Thyroid gland (tissue), 4 donors: ENCODE results near the gene VPS13C.

Source experiments
- POLR2A ChIP-seq, 2 donors: fragments of 450-650 bp; IDR thresholded peaks; one replicate each; pipeline ENCODE4 v1.6.1; 2017; ENCODE audit warnings: antibody characterized with exemption in 2 of 2, mild to moderate bottlenecking in 2 of 2, moderate library complexity in 1 of 2
- TF ChIP-seq, protein P1 (sequence below), 6 experiments: fragments of 200-600 bp in 3 of 6; fragments of 450-650 bp in 3 of 6; sonication (generic) in 3 of 6; IDR thresholded peaks; one replicate each; pipeline ENCODE4 v1.5.1; 2016 to 2019; ENCODE audit warnings: antibody characterized with exemption in 6 of 6, mild to moderate bottlenecking in 2 of 6, inconsistent platforms in 1 of 6, moderate library complexity in 1 of 6

DNA sequence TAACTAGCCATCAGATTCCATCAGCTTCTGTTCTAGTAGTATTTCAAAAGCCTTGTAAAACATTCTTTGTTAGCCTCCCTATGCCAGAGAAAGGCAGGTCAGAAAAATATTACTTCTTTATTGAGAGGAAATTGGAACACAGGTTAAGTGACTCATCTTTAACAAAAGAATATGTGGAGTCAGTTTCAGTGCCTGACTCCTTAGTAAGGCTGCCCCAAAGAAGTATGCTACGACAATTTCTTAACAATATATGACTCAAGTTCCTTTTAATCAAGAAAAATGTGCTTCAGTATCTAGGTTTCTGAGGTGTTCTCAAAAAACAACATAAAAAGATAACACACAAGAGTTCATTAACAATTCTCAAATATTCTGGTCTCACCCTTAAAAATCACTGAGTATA lies 139.2 kb downstream of the VPS13C start:
- TF ChIP-seq, protein P1, sequence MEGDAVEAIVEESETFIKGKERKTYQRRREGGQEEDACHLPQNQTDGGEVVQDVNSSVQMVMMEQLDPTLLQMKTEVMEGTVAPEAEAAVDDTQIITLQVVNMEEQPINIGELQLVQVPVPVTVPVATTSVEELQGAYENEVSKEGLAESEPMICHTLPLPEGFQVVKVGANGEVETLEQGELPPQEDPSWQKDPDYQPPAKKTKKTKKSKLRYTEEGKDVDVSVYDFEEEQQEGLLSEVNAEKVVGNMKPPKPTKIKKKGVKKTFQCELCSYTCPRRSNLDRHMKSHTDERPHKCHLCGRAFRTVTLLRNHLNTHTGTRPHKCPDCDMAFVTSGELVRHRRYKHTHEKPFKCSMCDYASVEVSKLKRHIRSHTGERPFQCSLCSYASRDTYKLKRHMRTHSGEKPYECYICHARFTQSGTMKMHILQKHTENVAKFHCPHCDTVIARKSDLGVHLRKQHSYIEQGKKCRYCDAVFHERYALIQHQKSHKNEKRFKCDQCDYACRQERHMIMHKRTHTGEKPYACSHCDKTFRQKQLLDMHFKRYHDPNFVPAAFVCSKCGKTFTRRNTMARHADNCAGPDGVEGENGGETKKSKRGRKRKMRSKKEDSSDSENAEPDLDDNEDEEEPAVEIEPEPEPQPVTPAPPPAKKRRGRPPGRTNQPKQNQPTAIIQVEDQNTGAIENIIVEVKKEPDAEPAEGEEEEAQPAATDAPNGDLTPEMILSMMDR (IDR thresholded peaks at IDR 0.05): no peak
- TF ChIP-seq POLR2A (IDR thresholded peaks at IDR 0.05): no peak
